Mesodermal cell (in vitro differentiated cells): Measurements from ENCODE around the gene FAM83G.

Source experiments
- H3K27ac ChIP-seq: 2 replicates; pipeline ENCODE4 v1.7.0; 2013; ENCODE audit warnings: mild to moderate bottlenecking, low read depth, low read length, moderate library complexity; ENCODE audit not compliant: severe bottlenecking
- H3K36me3 ChIP-seq: 2 replicates; pipeline ENCODE4 v1.7.1; 2013; ENCODE audit warnings: mild to moderate bottlenecking, low read length, moderate library complexity; ENCODE audit not compliant: control insufficient read depth, insufficient read depth
- H3K4me1 ChIP-seq: one replicate; pipeline ENCODE4 v1.7.1; 2013; ENCODE audit warnings: mild to moderate bottlenecking, low read length; ENCODE audit not compliant: insufficient read depth, control insufficient read depth, poor library complexity, severe bottlenecking
- H3K4me3 ChIP-seq: 2 replicates; pipeline ENCODE4 v1.7.0; 2013; ENCODE audit warnings: low read length, control low read depth, mild to moderate bottlenecking; ENCODE audit not compliant: insufficient read depth, poor library complexity, severe bottlenecking; ENCODE audit errors: extremely low read depth
- H3K9me3 ChIP-seq: 2 replicates; pipeline ENCODE4 v1.7.1; 2013; ENCODE audit warnings: mild to moderate bottlenecking, low read length, moderate library complexity; ENCODE audit not compliant: control insufficient read depth
- WGBS, 2 experiments: methylation state at CpG; one replicate each; pipeline ENCODE4 v1.1.5; 2013; ENCODE audit warnings: missing lambda C conversion rate in 2 of 2; ENCODE audit not compliant: insufficient coverage in 2 of 2; 5-methylcytosine and 5-hydroxymethylcytosine counted together

FAM83G gene

DNA sequence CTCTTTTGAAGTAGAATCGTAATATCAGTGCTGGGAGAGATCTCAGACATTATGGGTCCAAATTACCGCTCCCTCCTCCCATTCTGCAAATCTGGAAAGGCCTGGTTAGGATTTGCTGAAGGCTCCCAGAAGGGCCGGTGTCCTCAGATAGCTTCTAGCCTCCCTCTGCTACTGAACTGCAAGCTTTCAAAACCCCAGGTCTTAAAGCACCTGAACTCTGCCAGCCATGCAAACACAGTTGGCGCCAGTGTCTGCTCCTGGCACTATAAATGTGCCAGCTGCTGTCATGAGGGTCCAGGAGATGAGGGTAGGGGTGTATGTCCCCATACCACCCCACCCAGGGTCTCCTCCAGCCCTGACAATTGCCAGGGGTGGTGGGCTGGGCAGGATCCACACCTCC is 28.4 kb downstream of the FAM83G start:
- H3K36me3 ChIP-seq, result peaks cover 44% of the 10 kb centered on the region
- 94 to 100% methylated on average over 2 of the region's 4 CpGs for WGBS, 2 experiments
- H3K9me3 ChIP-seq, result no peaks in the 10 kb centered on the region
- no peak overlapping the region for H3K4me3 ChIP-seq
- H3K4me1 ChIP-seq, result peaks cover 5% of the 10 kb centered on the region
- no peak overlapping the region for H3K27ac ChIP-seq

DNA sequence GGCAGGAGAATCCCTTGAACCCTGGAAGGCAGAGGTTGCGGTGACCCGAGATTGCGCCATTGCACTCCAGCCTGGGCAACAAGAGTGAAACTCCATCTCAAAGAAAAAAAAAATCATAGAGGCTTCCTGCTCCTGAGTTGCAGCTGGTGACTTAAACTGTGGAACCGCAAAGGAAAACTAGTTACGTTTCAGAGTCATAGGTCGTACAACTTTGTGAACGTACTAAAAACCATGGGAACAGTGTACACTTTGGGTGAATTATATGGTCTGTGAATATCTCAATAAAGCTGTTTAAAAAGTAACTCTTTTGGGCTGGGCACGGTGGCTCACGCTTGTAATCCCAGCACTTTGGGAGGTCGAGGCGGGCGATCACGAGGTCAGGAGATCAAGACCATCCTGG is 29.0 kb downstream of the FAM83G start:
- no peaks in the 10 kb centered on the region for H3K9me3 ChIP-seq
- 97% methylated on average over 13 of the region's 13 CpGs for WGBS, 2 experiments
- H3K4me1 ChIP-seq, result no peaks in the 10 kb centered on the region
- H3K4me3 ChIP-seq, result no peak overlapping the region
- H3K27ac ChIP-seq, result no peak overlapping the region
- H3K36me3 ChIP-seq, result peaks cover 49% of the 10 kb centered on the region

DNA sequence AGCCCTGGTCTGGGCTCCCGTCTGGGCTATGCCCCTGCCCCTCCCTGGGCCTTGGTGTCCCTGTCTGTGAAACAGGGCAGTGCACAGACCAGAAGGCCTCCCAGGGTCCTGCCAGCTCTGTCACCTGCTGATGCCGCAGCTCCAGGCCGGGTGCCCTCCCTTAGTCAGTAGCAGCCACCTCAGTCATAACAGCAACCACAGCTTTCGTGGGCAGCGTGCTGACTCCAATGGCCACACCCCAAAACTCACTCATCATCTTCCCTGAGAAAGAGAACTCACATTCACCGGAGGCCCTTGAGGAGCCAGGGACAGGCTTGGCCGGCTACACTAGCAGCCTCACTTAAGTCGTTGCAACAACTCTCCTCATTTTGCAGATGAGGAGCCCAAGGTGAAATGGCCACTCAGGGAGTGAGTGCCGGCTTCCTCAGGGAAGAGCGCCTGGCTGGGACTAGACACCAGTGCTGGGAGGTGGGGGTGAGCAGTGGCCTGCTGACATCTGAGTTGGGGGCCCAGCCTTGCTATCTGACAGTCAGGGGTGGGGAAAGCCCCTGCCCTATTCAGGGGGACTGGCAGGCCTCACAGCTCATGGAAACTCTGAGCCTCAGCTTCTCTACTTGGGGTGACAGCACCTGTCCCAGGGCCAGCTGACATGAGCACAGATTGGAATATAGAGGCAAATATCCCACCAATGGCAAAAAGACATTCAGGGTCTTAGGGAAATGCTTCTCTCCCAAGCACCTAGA is 30.0 kb downstream of the FAM83G start:
- H3K4me1 ChIP-seq, result no peaks in the 10 kb centered on the region
- H3K4me3 ChIP-seq, result no peak overlapping the region
- H3K36me3 ChIP-seq, result peaks cover 57% of the 10 kb centered on the region
- WGBS, 2 experiments, result 93 to 95% methylated on average over 4 to 10 of the region's 10 CpGs
- H3K9me3 ChIP-seq, result no peaks in the 10 kb centered on the region
- no peak overlapping the region for H3K27ac ChIP-seq

DNA sequence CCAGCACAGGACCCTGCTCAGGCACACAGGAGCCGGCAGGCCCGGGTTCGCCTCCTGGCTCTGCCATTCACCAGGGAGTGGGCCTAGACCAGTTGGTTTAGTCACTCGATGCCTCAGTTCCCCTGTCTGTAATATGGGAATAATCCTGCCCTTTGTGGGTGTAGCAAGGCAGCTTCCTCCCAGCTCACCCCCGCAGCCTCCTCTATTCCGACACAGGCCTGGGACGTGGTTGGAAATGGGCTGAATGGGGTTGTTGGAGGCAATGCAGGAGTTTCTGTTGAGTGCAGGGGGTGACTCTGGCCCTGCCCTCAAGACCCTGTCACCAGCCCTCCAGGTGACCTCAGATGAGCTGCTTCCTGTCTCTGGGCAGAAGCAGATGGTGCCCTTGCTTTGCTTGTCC is 32.8 kb downstream of the FAM83G start:
- Histone ChIP-seq H3K36me3 (peaks cover 43% of the 10 kb centered on the region), H3K4me3 (no peak overlapping the region), H3K27ac (no peak overlapping the region), H3K4me1 (peaks cover 19% of the 10 kb centered on the region), H3K9me3 (no peaks in the 10 kb centered on the region)
- 95 to 98% methylated on average over 4 to 7 of the region's 7 CpGs for WGBS, 2 experiments

DNA sequence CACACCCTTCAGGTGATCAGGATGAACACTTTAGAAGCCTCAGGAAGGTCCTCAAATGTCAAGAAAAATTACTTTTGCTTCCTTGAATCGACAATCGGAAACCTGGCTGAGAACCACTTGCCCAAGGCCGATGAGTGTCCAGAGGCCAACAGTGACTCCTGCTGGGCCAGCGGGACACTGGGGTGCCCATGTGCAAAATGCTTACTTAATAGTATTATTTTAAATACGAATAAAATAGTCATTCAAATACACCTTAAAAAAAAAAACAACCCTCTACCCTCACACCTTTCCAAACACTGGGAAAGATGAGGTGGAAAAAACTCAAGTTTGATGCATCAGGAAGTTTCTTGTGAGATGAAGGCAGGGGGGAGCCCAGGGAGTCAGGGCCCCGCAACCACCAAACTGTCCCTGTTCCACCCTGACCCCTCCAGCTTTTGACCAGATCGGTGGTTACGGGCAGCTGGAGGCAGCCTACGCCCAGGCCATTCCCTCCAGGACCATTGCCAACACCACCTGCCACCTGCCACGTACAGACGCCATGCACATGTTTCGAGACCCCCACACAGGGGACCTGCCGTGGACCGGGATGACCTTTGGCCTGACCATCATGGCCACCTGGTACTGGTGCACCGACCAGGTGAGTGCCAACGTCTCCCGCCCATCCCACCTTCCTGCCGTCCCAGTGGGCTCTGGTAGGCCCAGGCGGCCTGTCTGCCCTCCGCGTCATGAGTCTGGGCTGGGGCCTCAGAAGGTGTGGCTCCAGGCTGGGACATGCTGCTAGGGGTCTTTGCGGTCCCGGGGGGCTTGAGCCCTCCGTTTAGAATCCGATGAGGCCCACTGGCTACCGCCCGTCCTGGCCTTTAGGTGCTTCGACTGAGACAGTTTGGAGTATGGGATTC is 33.7 kb downstream of the FAM83G start:
- WGBS, 2 experiments, result 91 to 93% methylated on average over 21 to 25 of the region's 28 CpGs
- Histone ChIP-seq H3K4me1 (peaks cover 19% of the 10 kb centered on the region), H3K9me3 (no peaks in the 10 kb centered on the region), H3K4me3 (no peak overlapping the region), H3K36me3 (peaks cover 36% of the 10 kb centered on the region), H3K27ac (no peak overlapping the region)

DNA sequence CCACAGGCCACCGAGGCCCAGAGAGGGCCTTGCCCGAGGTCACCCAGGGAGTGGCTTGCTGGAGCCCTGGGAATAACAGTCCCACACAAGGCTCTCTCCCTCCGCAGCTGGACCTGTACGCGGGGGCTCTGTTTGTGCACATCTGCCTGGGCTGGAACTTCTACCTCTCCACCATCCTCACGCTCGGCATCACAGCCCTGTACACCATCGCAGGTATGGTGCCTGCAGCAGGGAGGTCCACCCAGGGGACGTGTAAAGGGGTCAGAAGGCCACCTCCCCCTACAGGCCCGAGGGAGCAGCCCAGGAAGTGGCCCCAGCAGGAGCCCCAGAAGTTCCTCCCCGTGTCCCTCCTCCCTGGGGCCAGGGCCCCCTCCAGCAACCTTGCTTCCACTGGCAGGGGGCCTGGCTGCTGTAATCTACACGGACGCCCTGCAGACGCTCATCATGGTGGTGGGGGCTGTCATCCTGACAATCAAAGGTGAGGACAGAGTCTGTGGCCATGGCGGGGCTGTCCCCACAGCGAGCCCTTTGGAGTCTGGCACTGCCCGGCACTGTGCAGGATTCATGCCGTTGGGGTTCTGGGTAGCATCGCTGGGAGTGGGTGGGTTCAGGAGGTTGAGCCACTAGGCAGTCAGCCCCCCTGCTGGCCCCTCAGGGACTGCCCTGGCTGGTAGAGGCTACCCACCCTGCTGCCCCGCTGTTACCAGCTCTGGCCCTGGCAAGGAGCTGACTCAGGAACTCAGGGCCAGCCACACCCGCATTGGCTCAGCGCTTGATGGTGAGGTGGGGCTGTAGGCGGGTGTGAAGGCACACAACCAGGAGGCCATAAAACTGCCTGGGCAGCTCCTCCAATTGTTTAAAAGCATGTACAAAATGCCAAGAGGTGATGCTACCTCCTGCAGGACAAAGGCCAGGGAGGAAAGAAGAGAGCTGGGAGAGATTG is 35.3 kb downstream of the FAM83G start:
- H3K27ac ChIP-seq, result peak overlapping the region; percentile 45
- H3K9me3 ChIP-seq, result no peaks in the 10 kb centered on the region
- H3K36me3 ChIP-seq, result peaks cover 27% of the 10 kb centered on the region
- H3K4me3 ChIP-seq, result no peak overlapping the region
- H3K4me1 ChIP-seq, result peaks cover 19% of the 10 kb centered on the region
- 81 to 88% methylated on average over 17 to 20 of the region's 23 CpGs for WGBS, 2 experiments

DNA sequence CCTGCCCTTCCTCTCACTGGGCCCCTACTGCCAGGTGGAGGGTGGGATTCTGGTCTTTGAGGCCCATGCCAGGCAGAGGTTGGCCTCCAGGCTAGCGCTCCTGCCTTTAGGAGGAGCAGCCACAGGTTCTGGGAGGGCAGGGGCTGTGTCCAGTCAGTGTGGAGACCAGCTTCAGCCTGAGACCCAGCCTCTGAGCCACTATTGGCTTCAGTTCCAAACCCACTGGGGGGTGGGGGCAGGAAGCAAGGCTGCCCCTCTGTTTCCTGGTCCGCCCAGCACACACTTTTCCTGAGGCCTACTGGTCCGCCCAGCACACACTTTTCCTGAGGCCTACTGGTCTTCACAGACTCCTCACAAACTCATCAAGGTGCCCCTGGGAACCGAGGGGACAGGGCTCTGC is 36.2 kb downstream of the FAM83G start:
- 90 to 95% methylated on average over 4 of the region's 4 CpGs for WGBS, 2 experiments
- H3K27ac ChIP-seq, result peak overlapping the region; percentile 45
- H3K4me1 ChIP-seq, result peaks cover 22% of the 10 kb centered on the region
- H3K36me3 ChIP-seq, result peaks cover 27% of the 10 kb centered on the region
- no peaks in the 10 kb centered on the region for H3K9me3 ChIP-seq
- no peak overlapping the region for H3K4me3 ChIP-seq

DNA sequence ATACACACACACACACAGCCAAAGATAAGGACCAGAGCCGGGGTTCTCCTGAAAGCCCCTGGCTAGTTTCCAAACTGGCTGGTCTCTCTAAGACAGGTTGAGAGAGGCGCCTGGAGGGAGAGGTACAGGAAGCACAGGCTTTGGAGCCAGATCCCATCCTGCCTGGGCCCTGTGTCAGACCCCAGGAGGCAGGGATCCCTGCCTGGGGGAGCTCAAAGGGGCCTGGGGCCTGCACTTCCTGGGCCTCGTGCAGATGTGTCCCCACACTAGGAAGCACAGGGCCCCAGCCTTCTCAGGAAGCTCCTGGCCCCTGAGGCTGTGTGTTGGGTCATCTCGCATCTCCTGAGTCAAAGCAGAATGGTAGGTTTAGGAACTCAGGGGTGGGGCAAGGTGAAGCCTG is 36.6 kb downstream of the FAM83G start:
- WGBS, 2 experiments, result 79 to 87% methylated on average over 3 to 4 of the region's 4 CpGs
- Histone ChIP-seq H3K36me3 (peaks cover 27% of the 10 kb centered on the region), H3K9me3 (no peaks in the 10 kb centered on the region), H3K4me3 (no peak overlapping the region), H3K27ac (peak overlapping the region; percentile 45), H3K4me1 (peaks cover 26% of the 10 kb centered on the region)

DNA sequence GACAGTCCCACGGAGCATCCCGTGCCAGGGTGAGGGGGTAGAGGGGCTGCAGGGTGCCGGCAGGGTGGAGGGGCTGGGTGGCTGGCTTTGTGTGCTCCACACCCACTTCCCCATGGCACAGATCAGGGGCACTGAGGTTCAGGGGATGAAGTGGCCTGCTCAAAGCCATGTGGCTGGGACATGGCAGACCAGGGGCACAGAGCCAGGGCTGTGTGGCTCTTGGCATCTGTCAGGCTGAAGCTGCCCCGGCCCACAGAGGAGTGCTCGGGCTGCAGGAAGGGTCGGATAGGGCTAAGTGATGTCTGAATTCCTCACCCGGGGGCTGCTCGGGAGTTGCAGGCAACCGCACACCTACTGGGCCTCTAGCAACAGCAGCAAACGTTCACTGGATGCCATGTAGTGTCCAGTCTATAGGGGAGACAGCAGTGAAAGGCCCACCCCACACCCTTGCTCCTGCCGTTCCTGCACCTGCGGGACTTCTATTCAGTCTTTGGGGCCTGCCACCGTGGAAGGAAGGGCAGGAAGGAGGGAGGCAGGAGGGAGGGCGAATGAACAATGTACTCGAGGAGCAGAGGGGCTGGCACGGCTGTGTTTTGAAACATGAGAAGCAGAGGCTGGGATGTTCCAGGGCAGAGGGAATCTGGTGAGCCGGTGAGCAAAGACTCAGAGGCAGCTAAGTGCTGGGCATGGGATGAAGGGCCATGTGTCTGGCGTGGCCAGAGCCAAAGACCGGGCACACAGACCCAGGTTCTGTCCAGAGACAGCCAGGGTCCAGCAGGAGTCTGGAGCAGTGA is 37.5 kb downstream of the FAM83G start:
- H3K36me3 ChIP-seq, result peaks cover 25% of the 10 kb centered on the region
- WGBS, 2 experiments, result 62 to 68% methylated on average over 17 to 19 of the region's 19 CpGs
- no peak overlapping the region for H3K4me3 ChIP-seq
- H3K27ac ChIP-seq, result peak overlapping the region; percentile 45
- H3K4me1 ChIP-seq, result peaks cover 35% of the 10 kb centered on the region
- no peaks in the 10 kb centered on the region for H3K9me3 ChIP-seq
